ENCODE data around the gene EML5.

Gene EML5

DNA sequence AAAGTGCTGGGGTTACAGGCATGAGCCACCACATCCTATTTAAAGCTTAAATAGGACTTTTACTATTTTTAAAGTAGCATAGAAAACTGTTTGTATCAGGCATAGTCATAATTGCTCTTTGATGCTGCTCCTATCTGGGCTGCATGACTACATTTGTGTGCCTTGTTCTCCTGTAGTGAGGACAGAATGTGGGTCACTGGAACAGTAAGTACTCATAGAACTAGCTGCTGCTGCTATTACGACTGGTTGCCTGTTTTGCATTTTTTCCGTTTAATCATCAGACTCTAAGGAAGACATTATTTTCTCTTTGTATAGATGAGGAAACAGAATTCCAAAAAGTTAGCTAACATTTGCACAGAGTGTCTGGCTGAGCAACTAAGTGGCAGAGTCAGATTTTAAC is 187.2 kb downstream of the EML5 start:
- no peaks in the 10 kb centered on the region for H3K9me3 ChIP-seq (ENCODE audit: insufficient read depth, low read length)
- H3K9ac ChIP-seq (ENCODE audit: low read length), result no peak overlapping the region
- no peaks in the 10 kb centered on the region for H3F3A ChIP-seq (ENCODE audit: insufficient read depth)
- no peak overlapping the region for H3K27ac ChIP-seq (ENCODE audit: low read depth, low read length)
- H2AFZ ChIP-seq (ENCODE audit: low read depth, low read length, severe bottlenecking), result no peak overlapping the region
- no peaks in the 10 kb centered on the region for H4K20me1 ChIP-seq (ENCODE audit: low read depth, low read length)
- TF ChIP-seq, protein P1, sequence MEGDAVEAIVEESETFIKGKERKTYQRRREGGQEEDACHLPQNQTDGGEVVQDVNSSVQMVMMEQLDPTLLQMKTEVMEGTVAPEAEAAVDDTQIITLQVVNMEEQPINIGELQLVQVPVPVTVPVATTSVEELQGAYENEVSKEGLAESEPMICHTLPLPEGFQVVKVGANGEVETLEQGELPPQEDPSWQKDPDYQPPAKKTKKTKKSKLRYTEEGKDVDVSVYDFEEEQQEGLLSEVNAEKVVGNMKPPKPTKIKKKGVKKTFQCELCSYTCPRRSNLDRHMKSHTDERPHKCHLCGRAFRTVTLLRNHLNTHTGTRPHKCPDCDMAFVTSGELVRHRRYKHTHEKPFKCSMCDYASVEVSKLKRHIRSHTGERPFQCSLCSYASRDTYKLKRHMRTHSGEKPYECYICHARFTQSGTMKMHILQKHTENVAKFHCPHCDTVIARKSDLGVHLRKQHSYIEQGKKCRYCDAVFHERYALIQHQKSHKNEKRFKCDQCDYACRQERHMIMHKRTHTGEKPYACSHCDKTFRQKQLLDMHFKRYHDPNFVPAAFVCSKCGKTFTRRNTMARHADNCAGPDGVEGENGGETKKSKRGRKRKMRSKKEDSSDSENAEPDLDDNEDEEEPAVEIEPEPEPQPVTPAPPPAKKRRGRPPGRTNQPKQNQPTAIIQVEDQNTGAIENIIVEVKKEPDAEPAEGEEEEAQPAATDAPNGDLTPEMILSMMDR (IDR thresholded peaks at IDR 0.05; ENCODE audit: insufficient read depth, low read length, poor library complexity, severe bottlenecking), result no peak
- no peak for TF ChIP-seq EZH2phosphoT487 (conservative IDR thresholded peaks at IDR 0.05; ENCODE audit: low read length)
- H3K27me3 ChIP-seq (ENCODE audit: low read length), result no peaks in the 10 kb centered on the region
- H3K36me3 ChIP-seq (ENCODE audit: low read length), result peaks cover 27% of the 10 kb centered on the region; the same call in 1 of the 2 replicates
- H3K9me2 ChIP-seq (replicated peaks; ENCODE audit: insufficient read depth, low read length), result no peaks in the 10 kb centered on the region
- H3K4me2 ChIP-seq (ENCODE audit: low read depth, low read length, poor library complexity, severe bottlenecking), result no peak overlapping the region
- no peaks in the 10 kb centered on the region for H3K79me2 ChIP-seq (ENCODE audit: insufficient read depth, low read length)
- H3K4me3 ChIP-seq (ENCODE audit: insufficient read depth, low read length, poor library complexity, severe bottlenecking), result no peak overlapping the region

DNA sequence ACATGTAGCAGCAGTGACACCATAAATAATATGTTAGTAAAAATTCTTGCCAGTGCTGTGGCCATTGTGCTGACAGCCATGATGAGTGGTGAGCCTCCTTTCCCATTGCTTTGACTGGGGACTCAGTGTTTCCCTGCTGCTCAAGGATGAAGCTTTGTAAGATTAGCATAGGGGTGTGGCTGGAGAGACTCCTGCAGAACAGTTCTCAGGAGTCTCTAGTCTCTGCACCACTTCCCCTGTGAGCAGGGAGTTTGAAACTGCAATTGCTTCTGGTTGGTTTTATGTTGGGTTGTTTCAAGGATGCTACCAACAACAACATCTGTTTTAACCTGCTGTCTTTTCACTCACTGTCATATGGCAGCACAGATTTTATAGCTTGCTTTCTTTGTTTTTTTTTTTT is 188.5 kb downstream of the EML5 start:
- H3F3A ChIP-seq (ENCODE audit: insufficient read depth), result no peaks in the 10 kb centered on the region
- no peak overlapping the region for H3K4me3 ChIP-seq (ENCODE audit: insufficient read depth, low read length, poor library complexity, severe bottlenecking)
- no peak overlapping the region for H3K4me2 ChIP-seq (ENCODE audit: low read depth, low read length, poor library complexity, severe bottlenecking)
- no peaks in the 10 kb centered on the region for H3K79me2 ChIP-seq (ENCODE audit: insufficient read depth, low read length)
- peaks cover 20% of the 10 kb centered on the region; the same call in 1 of the 2 replicates for H3K36me3 ChIP-seq (ENCODE audit: low read length)
- H3K27me3 ChIP-seq (ENCODE audit: low read length), result no peaks in the 10 kb centered on the region
- no peaks in the 10 kb centered on the region for H3K9me3 ChIP-seq (ENCODE audit: insufficient read depth, low read length)
- no peaks in the 10 kb centered on the region for H4K20me1 ChIP-seq (ENCODE audit: low read depth, low read length)
- H2AFZ ChIP-seq (ENCODE audit: low read depth, low read length, severe bottlenecking), result no peak overlapping the region
- no peak overlapping the region for H3K9ac ChIP-seq (ENCODE audit: low read length)
- TF ChIP-seq, protein P1 (IDR thresholded peaks at IDR 0.05; ENCODE audit: insufficient read depth, low read length, poor library complexity, severe bottlenecking), result no peak
- no peak for TF ChIP-seq EZH2phosphoT487 (conservative IDR thresholded peaks at IDR 0.05; ENCODE audit: low read length)
- H3K9me2 ChIP-seq (replicated peaks; ENCODE audit: insufficient read depth, low read length), result no peaks in the 10 kb centered on the region
- no peak overlapping the region for H3K27ac ChIP-seq (ENCODE audit: low read depth, low read length)

- Histone ChIP-seq H3K9me3 (ENCODE audit: insufficient read depth, low read length) (no peaks in the 10 kb centered on the region), H3K27ac (ENCODE audit: low read depth, low read length) (no peak overlapping the region), H3F3A (ENCODE audit: insufficient read depth) (no peaks in the 10 kb centered on the region), H2AFZ (ENCODE audit: low read depth, low read length, severe bottlenecking) (no peak overlapping the region), H3K79me2 (ENCODE audit: insufficient read depth, low read length) (no peaks in the 10 kb centered on the region), H3K9me2 (replicated peaks; ENCODE audit: insufficient read depth, low read length) (no peaks in the 10 kb centered on the region), H4K20me1 (ENCODE audit: low read depth, low read length) (no peaks in the 10 kb centered on the region), H3K9ac (ENCODE audit: low read length) (no peak overlapping the region), H3K36me3 (ENCODE audit: low read length) (peaks cover 8% of the 10 kb centered on the region; the same call in 1 of the 2 replicates), H3K4me2 (ENCODE audit: low read depth, low read length, poor library complexity, severe bottlenecking) (no peak overlapping the region), H3K27me3 (ENCODE audit: low read length) (no peaks in the 10 kb centered on the region), H3K4me3 (ENCODE audit: insufficient read depth, low read length, poor library complexity, severe bottlenecking) (no peak overlapping the region)
- TF ChIP-seq, protein P1 (IDR thresholded peaks at IDR 0.05; ENCODE audit: insufficient read depth, low read length, poor library complexity, severe bottlenecking), result no peak
- TF ChIP-seq EZH2phosphoT487 (conservative IDR thresholded peaks at IDR 0.05; ENCODE audit: low read length), result no peak
Measured at GRCh38 chr14:88599761-88600439, 192.9 kb downstream of the EML5 start.

Data from SU-DHL-6 (cell line).